Testis (tissue), 2 donors: ENCODE data around the gene ZNF428.

ENCODE experiments used
- CTCF ChIP-seq, 3 experiments: fragments of 450-650 bp in 2 of 3; fragments of 200-600 bp in 1 of 3; sonication (generic) in 1 of 3; IDR thresholded peaks; one replicate each; pipeline ENCODE4 v1.5.1; 2016 to 2019; ENCODE audit warnings: antibody characterized with exemption in 3 of 3, mild to moderate bottlenecking in 2 of 3, moderate library complexity in 1 of 3
- POLR2A ChIP-seq: fragments of 450-650 bp; IDR thresholded peaks from one replicate; pipeline ENCODE4 v1.6.1; 2017; ENCODE audit warnings: antibody characterized with exemption, mild to moderate bottlenecking, moderate library complexity

GRCh38 chr19:43589678-43590077 lies 29.8 kb downstream of the ZNF428 start:
- TF ChIP-seq CTCF (IDR thresholded peaks at IDR 0.05) (no peak), POLR2A (no peak)
